GM20000 (cell line): ENCODE measurements around the gene GBGT1.

ENCODE experiments used
- DNase-seq: peaks from one replicate; pipeline ENCODE4 v3.0.0; 2012; ENCODE audit warnings: low spot score
- TF ChIP-seq, protein P1 (sequence below): IDR thresholded peaks from 2 replicates; pipeline ENCODE4 v1.5.1; 2012; ENCODE audit warnings: mild to moderate bottlenecking, control low read depth; ENCODE audit errors: extremely low read depth, missing control alignments

GBGT1 gene

DNA sequence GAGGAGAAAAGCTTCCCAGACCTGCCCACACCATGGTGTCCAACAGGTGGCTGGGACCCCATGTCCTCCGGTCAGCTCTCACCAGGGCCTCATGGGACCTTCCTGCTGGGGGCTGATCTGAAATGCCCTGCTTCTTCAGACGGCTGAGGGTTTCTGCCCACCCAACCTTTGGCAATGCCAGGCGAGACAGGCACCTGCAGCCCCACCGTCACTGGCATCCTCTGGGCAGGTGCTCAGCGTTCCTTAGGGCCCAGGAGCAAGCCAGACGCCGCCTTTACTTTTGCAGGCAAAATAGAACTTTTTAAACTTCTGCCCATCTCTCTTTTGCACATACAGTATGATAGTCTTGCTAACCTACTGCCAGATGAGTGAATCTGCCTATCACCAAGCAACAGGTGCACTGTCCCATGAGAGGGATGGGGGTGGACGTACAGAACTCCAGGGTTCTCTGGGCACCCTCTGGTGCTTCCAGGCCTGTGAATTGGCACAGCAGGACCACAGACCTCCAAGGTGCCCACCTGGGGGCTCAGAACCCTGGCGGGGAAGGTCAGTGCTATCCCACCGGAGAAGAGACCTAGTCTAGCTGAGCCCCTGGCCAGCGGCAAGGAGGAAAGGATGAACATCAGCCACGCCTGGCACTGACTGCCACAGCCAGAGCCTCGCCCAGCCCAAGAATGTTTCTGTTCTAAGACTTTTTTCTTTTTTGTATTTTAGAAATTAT is 37.9 kb upstream of the GBGT1 start:
- TF ChIP-seq, protein P1, sequence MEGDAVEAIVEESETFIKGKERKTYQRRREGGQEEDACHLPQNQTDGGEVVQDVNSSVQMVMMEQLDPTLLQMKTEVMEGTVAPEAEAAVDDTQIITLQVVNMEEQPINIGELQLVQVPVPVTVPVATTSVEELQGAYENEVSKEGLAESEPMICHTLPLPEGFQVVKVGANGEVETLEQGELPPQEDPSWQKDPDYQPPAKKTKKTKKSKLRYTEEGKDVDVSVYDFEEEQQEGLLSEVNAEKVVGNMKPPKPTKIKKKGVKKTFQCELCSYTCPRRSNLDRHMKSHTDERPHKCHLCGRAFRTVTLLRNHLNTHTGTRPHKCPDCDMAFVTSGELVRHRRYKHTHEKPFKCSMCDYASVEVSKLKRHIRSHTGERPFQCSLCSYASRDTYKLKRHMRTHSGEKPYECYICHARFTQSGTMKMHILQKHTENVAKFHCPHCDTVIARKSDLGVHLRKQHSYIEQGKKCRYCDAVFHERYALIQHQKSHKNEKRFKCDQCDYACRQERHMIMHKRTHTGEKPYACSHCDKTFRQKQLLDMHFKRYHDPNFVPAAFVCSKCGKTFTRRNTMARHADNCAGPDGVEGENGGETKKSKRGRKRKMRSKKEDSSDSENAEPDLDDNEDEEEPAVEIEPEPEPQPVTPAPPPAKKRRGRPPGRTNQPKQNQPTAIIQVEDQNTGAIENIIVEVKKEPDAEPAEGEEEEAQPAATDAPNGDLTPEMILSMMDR: no peak
- DNase-seq: no peak

DNA sequence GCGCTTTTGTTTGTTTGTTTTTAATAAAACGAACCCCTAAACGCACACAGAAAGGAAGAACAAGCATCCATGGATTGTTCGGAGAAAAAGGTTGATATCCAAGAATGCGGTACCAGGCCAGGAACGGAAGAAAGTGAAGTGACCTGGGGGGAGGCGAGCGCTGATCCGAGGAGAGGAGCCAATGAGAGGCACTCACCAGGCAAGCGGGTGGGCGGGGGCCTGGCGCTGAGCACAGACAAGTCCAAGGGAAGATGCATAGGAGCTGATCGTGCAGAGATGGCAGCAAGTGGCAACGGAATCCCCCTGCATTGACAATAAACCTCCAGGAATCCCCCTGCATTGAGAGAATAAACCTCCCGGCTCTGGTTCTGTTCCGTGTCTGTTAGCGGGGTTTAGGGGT is 36.9 kb upstream of the GBGT1 start:
- DNase-seq: no peak
- TF ChIP-seq, protein P1: no peak

DNA sequence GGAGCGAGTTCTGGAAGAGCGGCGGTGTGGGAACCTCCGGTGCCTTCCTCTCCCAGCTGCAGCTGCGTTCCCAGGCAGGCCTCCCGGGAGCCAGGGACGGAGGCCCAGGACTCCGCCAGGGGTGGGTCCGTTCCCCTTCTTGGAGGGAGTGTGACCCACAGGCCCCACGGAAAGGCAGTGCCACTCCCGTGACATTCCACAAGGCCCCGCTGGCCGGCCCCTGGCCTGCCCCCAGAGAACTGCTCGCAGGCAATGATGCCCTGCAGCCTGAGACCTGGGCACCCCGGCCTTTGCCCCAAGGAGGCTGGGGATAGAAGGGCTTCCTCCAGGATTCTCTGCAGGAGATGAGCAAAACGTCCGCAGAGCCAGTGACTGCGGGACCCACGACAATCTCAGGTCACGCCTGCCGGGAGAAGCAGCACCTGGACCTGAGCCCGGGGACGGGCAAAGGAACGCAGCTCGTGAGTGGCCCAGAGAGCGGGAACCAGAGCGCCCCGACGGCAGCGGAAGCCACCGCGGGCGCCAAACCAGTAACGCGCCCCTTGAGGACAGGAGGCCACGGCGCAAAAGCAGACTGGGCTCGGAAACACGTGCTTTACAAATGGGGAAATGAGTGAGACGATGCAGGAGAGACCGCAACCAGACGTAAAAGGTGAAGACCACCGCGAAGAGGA is 36.1 kb upstream of the GBGT1 start:
- no peak for DNase-seq
- TF ChIP-seq, protein P1: no peak

DNA sequence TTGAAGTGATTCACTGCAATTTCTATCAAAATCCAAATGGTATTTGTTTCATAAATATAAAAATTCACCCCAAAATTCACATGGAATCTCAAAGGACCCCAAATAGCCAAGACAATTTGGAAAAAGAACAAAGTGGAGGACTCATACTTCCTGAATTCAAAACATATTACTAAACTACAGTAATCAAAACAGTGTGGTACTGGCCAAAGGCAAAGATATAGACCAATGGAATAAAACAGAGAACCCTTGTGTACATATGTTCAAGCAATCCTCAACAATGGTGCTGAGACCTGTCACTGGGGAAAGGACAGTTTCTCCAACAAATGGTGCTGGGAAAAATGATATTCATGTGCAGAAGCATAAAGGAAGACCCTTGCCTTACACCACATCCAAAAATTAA is 31.3 kb upstream of the GBGT1 start:
- DNase-seq: no peak
- TF ChIP-seq, protein P1: no peak

DNA sequence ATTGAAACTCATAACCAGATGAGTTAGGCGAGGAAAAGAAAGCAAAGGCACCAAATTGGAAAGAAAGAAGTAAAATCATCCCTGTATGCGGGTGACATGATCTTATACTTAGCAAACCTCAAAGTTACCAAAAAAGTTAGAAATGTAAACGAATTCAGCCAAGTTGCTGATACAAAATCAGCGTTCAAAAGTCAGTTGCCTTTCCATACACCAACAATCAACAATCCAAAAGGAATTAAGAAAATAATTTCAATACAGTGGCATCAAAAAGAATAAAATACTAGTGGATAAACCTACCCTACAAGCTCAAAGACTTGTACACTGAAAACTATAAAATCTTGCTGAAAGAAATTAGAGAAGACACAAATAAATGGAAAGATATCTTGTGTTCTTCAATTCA is 30.9 kb upstream of the GBGT1 start:
- TF ChIP-seq, protein P1: no peak
- no peak for DNase-seq

DNA sequence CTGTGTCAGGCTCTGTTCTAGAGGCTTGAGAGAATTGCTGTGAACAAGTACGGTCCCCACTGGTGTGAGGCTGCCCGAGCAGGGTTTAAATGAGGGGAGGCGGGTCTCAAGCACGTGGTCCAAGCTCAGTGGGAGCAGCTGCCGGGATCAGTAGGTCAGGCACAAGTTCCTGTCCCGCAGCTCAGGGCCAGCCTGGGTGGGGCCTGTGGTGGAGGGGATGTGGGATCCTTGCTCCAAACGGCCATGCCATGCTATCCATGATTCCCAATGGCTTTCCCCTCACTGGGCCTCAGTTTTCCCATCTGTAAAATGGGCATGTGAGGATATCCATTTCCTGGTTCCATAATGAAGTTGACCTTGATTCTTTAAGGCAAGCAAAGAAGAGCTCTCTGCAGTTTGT is 28.3 kb upstream of the GBGT1 start:
- DNase-seq: no peak
- TF ChIP-seq, protein P1: no peak

DNA sequence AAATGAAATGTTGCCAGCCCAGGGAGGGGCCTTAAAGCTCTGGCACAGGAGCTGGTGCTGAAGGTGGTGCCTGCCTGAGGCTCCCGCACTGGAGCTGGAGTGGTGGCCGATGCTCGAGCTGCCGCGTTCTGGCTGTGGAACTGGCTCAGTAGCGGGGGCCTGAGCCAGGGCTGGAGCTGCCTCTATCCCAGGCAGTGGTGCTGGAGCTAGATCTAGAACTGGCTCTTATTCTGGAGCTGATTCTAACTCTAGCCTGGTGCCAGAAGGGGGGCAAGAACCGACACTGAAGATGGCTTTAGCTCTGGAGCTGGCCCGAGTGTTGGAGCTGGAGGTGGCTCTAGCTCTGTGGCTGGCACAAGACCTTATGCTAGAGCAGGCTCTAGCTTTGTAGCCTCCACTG is 26.1 kb upstream of the GBGT1 start:
- TF ChIP-seq, protein P1: no peak
- no peak for DNase-seq
